ENCODE measurements around the gene NXNL1. TPM values are rescaled to one million over a fixed set of nuclear protein-coding genes. Genes with fewer than 3 reads are reported as not detected.

NXNL1 gene
- total RNA-seq, 1 experiment from 2014 or later: not detected

GRCh38 chr19:17495639-17496296 lies 35.0 kb upstream of the NXNL1 start:
- DNase-seq (ENCODE audit: unreplicated experiment): no peak
- H3K9me3 Mint-ChIP-seq (ENCODE audit: unreplicated experiment): no peaks in the 10 kb centered on the region
- H3K27ac Mint-ChIP-seq (ENCODE audit: low read depth, unreplicated experiment): no peak overlapping the region
- ChIA-PET CTCF (interaction anchor here (0.6 to 2.8 kb wide), 26 partner anchors 10 to 1820 kb away, joined by 3 to 19 read pairs (median 3); partner anchors contain the start of gene PGLS), POLR2A (interaction anchor here (0.7 to 1.3 kb wide), 4 partner anchors 25 to 437 kb away, joined by 3 to 4 read pairs (median 3); partner anchors contain the start of genes CCDC124 and RPL18A)
- intact Hi-C loops (cut with micrococcal nuclease): no loop called here
- H3K27me3 Mint-ChIP-seq (ENCODE audit: insufficient read depth, unreplicated experiment): no peaks in the 10 kb centered on the region
- TF ChIP-seq CTCF (IDR thresholded peaks at IDR 0.05; ENCODE audit: unreplicated experiment): no peak
- H3K4me1 Mint-ChIP-seq (ENCODE audit: insufficient read depth, unreplicated experiment): peaks cover 15% of the 10 kb centered on the region
- peaks cover 20% of the 10 kb centered on the region for H3K36me3 Mint-ChIP-seq (ENCODE audit: insufficient read depth, unreplicated experiment)
- H3K4me3 Mint-ChIP-seq (ENCODE audit: unreplicated experiment): no peak overlapping the region
- TSS peak; percentile 11 for BruUV-seq (replicated peaks)

DNA sequence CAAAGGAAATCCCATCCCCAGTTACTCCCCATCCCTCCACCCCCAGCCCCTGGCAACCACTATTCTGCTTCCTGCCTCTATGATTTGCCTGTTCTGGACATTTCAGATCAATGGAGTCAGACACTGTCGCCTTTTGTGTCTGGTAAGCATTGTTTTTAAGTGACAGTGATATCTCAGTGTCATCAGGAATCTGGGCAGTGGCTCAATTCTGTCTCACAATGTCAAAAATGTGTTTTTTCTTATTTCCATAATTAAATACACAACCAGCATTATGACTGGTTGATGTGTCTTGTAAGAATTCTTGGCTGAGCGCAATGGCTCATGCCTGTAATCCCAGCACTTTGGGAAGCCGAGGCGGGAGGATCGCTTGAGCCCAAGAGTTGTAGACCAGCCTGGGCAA lies 30.6 kb upstream of the NXNL1 start:
- intact Hi-C loops (cut with micrococcal nuclease): no loop called here
- DNase-seq (ENCODE audit: unreplicated experiment): no peak
- Mint-ChIP-seq H3K27me3 (ENCODE audit: insufficient read depth, unreplicated experiment) (no peaks in the 10 kb centered on the region), H3K36me3 (ENCODE audit: insufficient read depth, unreplicated experiment) (peaks cover 10% of the 10 kb centered on the region), H3K9me3 (ENCODE audit: unreplicated experiment) (no peaks in the 10 kb centered on the region), H3K27ac (ENCODE audit: low read depth, unreplicated experiment) (no peak overlapping the region), H3K4me1 (ENCODE audit: insufficient read depth, unreplicated experiment) (no peaks in the 10 kb centered on the region), H3K4me3 (ENCODE audit: unreplicated experiment) (no peak overlapping the region)
- CTCF ChIA-PET: interaction anchor here (0.7 kb wide), 1 partner anchor 125 kb away, joined by 3 read pairs; no protein-coding TSS in a partner anchor
- no peak for TF ChIP-seq CTCF (IDR thresholded peaks at IDR 0.05; ENCODE audit: unreplicated experiment)
- POLR2A ChIA-PET: no interaction called here
- BruUV-seq (replicated peaks): no TSS peak

- POLR2A ChIA-PET: interaction anchor here (0.8 kb wide), 1 partner anchor 181 kb away, joined by 4 read pairs; the partner anchor contains the start of gene DDA1
- no peaks in the 10 kb centered on the region for H3K9me3 Mint-ChIP-seq (ENCODE audit: unreplicated experiment)
- TF ChIP-seq CTCF (IDR thresholded peaks at IDR 0.05; ENCODE audit: unreplicated experiment): no peak
- no TSS peak for BruUV-seq (replicated peaks)
- no peak for DNase-seq (ENCODE audit: unreplicated experiment)
- H3K4me3 Mint-ChIP-seq (ENCODE audit: unreplicated experiment): no peak overlapping the region
- H3K36me3 Mint-ChIP-seq (ENCODE audit: insufficient read depth, unreplicated experiment): peaks cover 6% of the 10 kb centered on the region
- CTCF ChIA-PET: interaction anchor here (0.5 to 0.7 kb wide), 3 partner anchors 12 to 125 kb away, joined by 3 to 4 read pairs (median 3); no protein-coding TSS in a partner anchor
- no peak overlapping the region for H3K27ac Mint-ChIP-seq (ENCODE audit: low read depth, unreplicated experiment)
- H3K27me3 Mint-ChIP-seq (ENCODE audit: insufficient read depth, unreplicated experiment): no peaks in the 10 kb centered on the region
- H3K4me1 Mint-ChIP-seq (ENCODE audit: insufficient read depth, unreplicated experiment): no peaks in the 10 kb centered on the region
- intact Hi-C loops (cut with micrococcal nuclease): no loop called here
Measured at GRCh38 chr19:17490411-17490810, 29.7 kb upstream of the NXNL1 start.

GRCh38 chr19:17489392-17490030 lies 28.8 kb upstream of the NXNL1 start:
- H3K27me3 Mint-ChIP-seq (ENCODE audit: insufficient read depth, unreplicated experiment): no peaks in the 10 kb centered on the region
- no peak for TF ChIP-seq CTCF (IDR thresholded peaks at IDR 0.05; ENCODE audit: unreplicated experiment)
- no TSS peak for BruUV-seq (replicated peaks)
- no peak for DNase-seq (ENCODE audit: unreplicated experiment)
- H3K27ac Mint-ChIP-seq (ENCODE audit: low read depth, unreplicated experiment): no peak overlapping the region
- POLR2A ChIA-PET: interaction anchor here (0.8 kb wide), 1 partner anchor 180 kb away, joined by 4 read pairs; the partner anchor contains the start of gene DDA1
- no peaks in the 10 kb centered on the region for H3K9me3 Mint-ChIP-seq (ENCODE audit: unreplicated experiment)
- H3K4me3 Mint-ChIP-seq (ENCODE audit: unreplicated experiment): no peak overlapping the region
- peaks cover 6% of the 10 kb centered on the region for H3K36me3 Mint-ChIP-seq (ENCODE audit: insufficient read depth, unreplicated experiment)
- intact Hi-C loops (cut with micrococcal nuclease): no loop called here
- peaks cover 4% of the 10 kb centered on the region for H3K4me1 Mint-ChIP-seq (ENCODE audit: insufficient read depth, unreplicated experiment)
- CTCF ChIA-PET: interaction anchor here (0.5 kb wide), 1 partner anchor 107 kb away, joined by 4 read pairs; no protein-coding TSS in a partner anchor
